HepG2 (cell line): Measurements from ENCODE around the gene MGAT5.

Experiments used
- HOXD1 ChIP-seq: sonication (generic); formaldehyde crosslinking; IDR thresholded peaks from 2 replicates; pipeline ENCODE4 v1.5.0; 2020; ENCODE audit warnings: missing genetic modification reagents
- JARID2 ChIP-seq: sonication (generic); formaldehyde crosslinking; IDR thresholded peaks from 2 replicates; pipeline ENCODE4 v1.8.1; 2023; ENCODE audit warnings: missing genetic modification reagents, inconsistent platforms; ENCODE audit not compliant: insufficient replicate concordance
- ZNF761 ChIP-seq: sonication (generic); formaldehyde crosslinking; conservative IDR thresholded peaks from 2 replicates; pipeline ENCODE4 v1.4.0; 2020; ENCODE audit warnings: mild to moderate bottlenecking, missing genetic modification reagents

DNA sequence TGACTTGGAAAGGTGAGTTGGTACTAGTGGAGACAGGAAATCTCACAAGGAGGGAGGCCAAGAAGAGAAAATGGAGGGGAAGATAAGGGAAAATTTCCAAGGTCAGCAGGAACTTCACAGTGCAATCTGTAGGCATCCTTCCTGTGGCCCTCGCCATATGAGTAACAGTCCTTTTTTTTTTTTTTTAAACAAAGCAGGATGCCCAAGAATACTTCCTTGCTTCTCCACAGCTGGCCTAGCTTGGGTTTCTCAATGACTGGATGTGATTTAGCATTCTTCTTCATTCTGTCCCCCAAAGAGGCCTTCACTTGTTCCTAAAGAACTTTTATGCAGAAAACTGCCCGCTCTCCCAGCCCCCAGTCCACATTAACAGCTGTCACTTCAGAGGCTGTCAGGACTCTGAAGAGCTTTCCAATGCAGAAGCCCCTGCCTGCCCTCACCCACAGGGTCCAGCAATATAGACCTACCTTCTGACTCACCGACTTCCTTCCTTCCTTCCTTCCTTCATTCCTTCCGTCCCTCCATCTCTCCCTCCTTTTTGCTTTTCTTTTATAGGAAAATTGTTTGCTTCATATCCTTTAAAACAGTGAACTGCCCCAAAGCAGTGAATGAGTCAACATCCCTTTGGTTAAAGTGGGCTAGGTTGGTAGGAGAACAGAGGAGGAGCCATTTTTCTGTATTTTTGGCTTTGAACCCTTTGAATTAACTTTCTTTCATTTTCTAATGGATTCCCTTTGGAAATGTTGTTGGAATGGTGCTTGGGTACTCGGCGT, 172.0 kb downstream of the MGAT5 start:
- TF ChIP-seq ZNF761 (CRISPR knock-in tag) (no peak), JARID2 (CRISPR knock-in tag) (no peak), HOXD1 (CRISPR knock-in tag) (no peak)
